Measurements from ENCODE around the gene ZNF93.

GRCh38 chr19:19955208-19955607 lies 54.5 kb downstream of the ZNF93 start:
- no peak for TF ChIP-seq CREB1 (CRISPR knock-in tag; IDR thresholded peaks at IDR 0.05)
- TF ChIP-seq CTCF (IDR thresholded peaks at IDR 0.05): no peak
- TF ChIP-seq ZNF281 (CRISPR knock-in tag; IDR thresholded peaks at IDR 0.05): no peak
- TF ChIP-seq, protein P1, sequence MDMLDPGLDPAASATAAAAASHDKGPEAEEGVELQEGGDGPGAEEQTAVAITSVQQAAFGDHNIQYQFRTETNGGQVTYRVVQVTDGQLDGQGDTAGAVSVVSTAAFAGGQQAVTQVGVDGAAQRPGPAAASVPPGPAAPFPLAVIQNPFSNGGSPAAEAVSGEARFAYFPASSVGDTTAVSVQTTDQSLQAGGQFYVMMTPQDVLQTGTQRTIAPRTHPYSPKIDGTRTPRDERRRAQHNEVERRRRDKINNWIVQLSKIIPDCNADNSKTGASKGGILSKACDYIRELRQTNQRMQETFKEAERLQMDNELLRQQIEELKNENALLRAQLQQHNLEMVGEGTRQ (CRISPR knock-in tag; IDR thresholded peaks at IDR 0.05): no peak
- no peak for TF ChIP-seq TP53 (CRISPR knock-in tag; IDR thresholded peaks at IDR 0.05)

All from WTC11 (cell line).